B cell (primary cell): ENCODE measurements around the gene FMN1. TPM values are rescaled to one million over a fixed set of nuclear protein-coding genes. Genes with fewer than 3 reads are reported as not detected.

ENCODE experiments used
- ATAC-seq: fragments of 200-7000 bp; cut with Tn5 transposase; one replicate; pipeline ENCODE4 v1.10.0; 2021; ENCODE audit warnings: low read depth, mild to moderate bottlenecking, moderate number of reproducible peaks, moderate library complexity
- CTCF ChIA-PET: fragments of 350-600 bp; sonication (Branson Sonifier 250); formaldehyde crosslinking; loops from one replicate; lab custom pipeline; 2021; ENCODE audit warnings: antibody characterized with exemption, inconsistent platforms; lab: Charles Lee
- POLR2A ChIA-PET: fragments of 350-600 bp; sonication (Branson Sonifier 250); formaldehyde crosslinking; loops from one replicate; lab custom pipeline; 2021; ENCODE audit warnings: antibody characterized with exemption; lab: Charles Lee
- DNase-seq: peaks from one replicate; pipeline ENCODE4 v3.0.0; 2013
- H2AFZ ChIP-seq: 2 replicates; pipeline ENCODE4 v1.6.1; 2012; ENCODE audit warnings: mild to moderate bottlenecking, low read depth, low read length; ENCODE audit not compliant: insufficient read depth, poor library complexity, severe bottlenecking
- H3K27ac ChIP-seq, 2 donors: 1 replicate in 1 of 2; 2 replicates in 1 of 2; pipeline ENCODE4 v1.5.1; 2012 to 2013; ENCODE audit warnings: low read length in 2 of 2, mild to moderate bottlenecking in 2 of 2, moderate library complexity in 1 of 2
- H3K27me3 ChIP-seq, 4 experiments: fragments of 200-600 bp in 1 of 4; sonication (generic) in 1 of 4; replicated peaks in 1 of 4; 1 replicate in 2 of 4; 2 replicates in 2 of 4; pipeline versions ENCODE4 v1.6.1 to v1.7.0; 2013 to 2016; ENCODE audit warnings: low read length in 3 of 4, mild to moderate bottlenecking in 2 of 4, mixed read lengths in 1 of 4, moderate library complexity in 1 of 4; ENCODE audit not compliant: insufficient read depth in 4 of 4, control insufficient read depth in 3 of 4; ENCODE audit errors: control extremely low read depth in 1 of 4
- H3K36me3 ChIP-seq, 2 experiments: replicated peaks in 1 of 2; 1 replicate in 1 of 2; 2 replicates in 1 of 2; pipeline versions ENCODE4 v1.6.1 to v1.7.1; 2013; ENCODE audit warnings: low read length in 1 of 2; ENCODE audit not compliant: insufficient read depth in 2 of 2, control insufficient read depth in 1 of 2; ENCODE audit errors: control extremely low read depth in 1 of 2, extremely low read depth in 1 of 2
- H3K4me1 ChIP-seq, 2 donors: fragments of 200-600 bp in 1 of 2; sonication (generic) in 1 of 2; 1 replicate in 1 of 2; 2 replicates in 1 of 2; pipeline versions ENCODE4 v1.5.1 to v1.6.1; 2013 to 2017; ENCODE audit warnings: low read length in 2 of 2; ENCODE audit not compliant: control insufficient read depth in 2 of 2, insufficient read depth in 2 of 2
- H3K4me2 ChIP-seq: replicated peaks from 2 replicates; pipeline ENCODE3; 2012; ENCODE audit warnings: mild to moderate bottlenecking, low read depth, low read length; ENCODE audit not compliant: poor library complexity, severe bottlenecking
- H3K4me3 ChIP-seq, 5 experiments: fragments of 200-600 bp in 1 of 5; sonication (generic) in 1 of 5; 1 replicate in 3 of 5; 2 replicates in 2 of 5; pipeline versions ENCODE4 v1.5.1 to v1.7.0; 2011 to 2016; ENCODE audit warnings: low read length in 4 of 5, mild to moderate bottlenecking in 4 of 5, low read depth in 2 of 5, control low read depth in 1 of 5, moderate library complexity in 1 of 5; ENCODE audit not compliant: insufficient read depth in 1 of 5; ENCODE audit errors: control extremely low read depth in 1 of 5, extremely low read depth in 1 of 5
- H3K79me2 ChIP-seq: fragments of 200-600 bp; sonication (generic); one replicate; pipeline ENCODE4 v1.6.0; 2016; ENCODE audit warnings: low read length; ENCODE audit not compliant: control insufficient read depth, insufficient read depth
- H3K9ac ChIP-seq: fragments of 200-600 bp; sonication (generic); 2 replicates; pipeline ENCODE4 v1.6.1; 2017; ENCODE audit warnings: mild to moderate bottlenecking, low read length, moderate library complexity
- H3K9me3 ChIP-seq, 3 donors: one replicate each; pipeline versions ENCODE4 v1.6.1 to v1.7.1; 2013; ENCODE audit warnings: low read length in 2 of 3; ENCODE audit not compliant: control insufficient read depth in 2 of 3, insufficient read depth in 1 of 3; ENCODE audit errors: control extremely low read depth in 1 of 3
- H4K20me1 ChIP-seq: 2 replicates; pipeline ENCODE4 v1.6.0; 2012; ENCODE audit warnings: mild to moderate bottlenecking, low read length; ENCODE audit not compliant: insufficient read depth, control insufficient read depth, poor library complexity, severe bottlenecking
- H3K27ac Mint-ChIP-seq: one replicate; pipeline ENCODE4 v1.8.0; 2021; ENCODE audit warnings: mixed read lengths
- H3K27me3 Mint-ChIP-seq: one replicate; pipeline ENCODE4 v1.8.0; 2021; ENCODE audit warnings: mixed read lengths
- H3K4me1 Mint-ChIP-seq: one replicate; pipeline ENCODE4 v1.8.0; 2021; ENCODE audit warnings: mixed read lengths
- H3K4me3 Mint-ChIP-seq: one replicate; pipeline ENCODE4 v1.8.0; 2021; ENCODE audit warnings: mixed read lengths
- H3K9me3 Mint-ChIP-seq: one replicate; pipeline ENCODE4 v1.8.0; 2022; ENCODE audit warnings: mixed read lengths; ENCODE audit not compliant: insufficient read depth
- EZH2 ChIP-seq: IDR thresholded peaks from 2 replicates; pipeline ENCODE4 v1.6.1; 2012; ENCODE audit warnings: borderline replicate concordance, low read depth, mild to moderate bottlenecking, moderate library complexity, low read length; ENCODE audit not compliant: insufficient read depth, poor library complexity, severe bottlenecking
- WGBS: methylation state at CpG from one replicate; pipeline ENCODE4 v1.1.5; 2013; ENCODE audit warnings: missing lambda C conversion rate; ENCODE audit not compliant: insufficient coverage; 5-methylcytosine and 5-hydroxymethylcytosine counted together
- intact Hi-C: fragments of 100-400 bp; cut with micrococcal nuclease; formaldehyde crosslinking; loops from one replicate; pipeline ENCODE4 v1.10.0; 2022
- polyA plus RNA-seq: library from polyadenylated mRNA; depleted of rRNA; stranded (reverse); fragments of >200 nt; gene quantifications from 2 replicates; pipeline ENCODE4 v1.2.3, GENCODE V29; 2012
- total RNA-seq, 2 donors: library from RNA; stranded (reverse); fragments of 120-200 nt in 1 of 2; gene quantifications; 1 replicate in 1 of 2; 2 replicates in 1 of 2; pipeline versions ENCODE4 v1.2.3 to v1.2.4, GENCODE V29; 2013 to 2022
- TF ChIP-seq, protein P1 (sequence below): fragments of 200-600 bp; IDR thresholded peaks from one replicate; pipeline ENCODE4 v1.8.0; 2022; ENCODE audit warnings: antibody characterized with exemption, mild to moderate bottlenecking

The FMN1 gene
- total and polyA plus RNA-seq, 2 donors (not counting 1 experiment from before 2014, with no cell fraction given), result 0.21 to 0.96 TPM

DNA sequence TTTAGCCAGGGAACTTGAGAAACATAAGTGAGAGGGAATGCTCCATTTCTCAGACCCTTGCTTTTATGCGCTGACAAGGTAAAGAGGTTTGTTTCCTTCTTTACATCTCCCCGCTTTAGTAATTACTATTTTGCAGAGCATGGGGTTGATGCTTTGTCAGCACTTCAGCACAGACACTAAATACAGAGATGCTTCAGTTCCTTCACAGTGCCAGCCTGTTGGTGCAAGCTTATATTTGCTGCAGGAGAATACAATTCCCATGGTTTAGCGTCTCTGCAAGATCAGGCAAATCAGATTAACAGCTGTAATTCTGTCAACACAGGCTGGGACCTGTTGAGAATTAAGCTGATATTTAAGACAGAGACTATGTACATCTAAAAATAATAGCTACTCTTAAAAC lies 2.9 kb downstream of the FMN1 start:
- no peaks in the 10 kb centered on the region for H3K9me3 Mint-ChIP-seq
- H3K27ac Mint-ChIP-seq, result no peak overlapping the region

DNA sequence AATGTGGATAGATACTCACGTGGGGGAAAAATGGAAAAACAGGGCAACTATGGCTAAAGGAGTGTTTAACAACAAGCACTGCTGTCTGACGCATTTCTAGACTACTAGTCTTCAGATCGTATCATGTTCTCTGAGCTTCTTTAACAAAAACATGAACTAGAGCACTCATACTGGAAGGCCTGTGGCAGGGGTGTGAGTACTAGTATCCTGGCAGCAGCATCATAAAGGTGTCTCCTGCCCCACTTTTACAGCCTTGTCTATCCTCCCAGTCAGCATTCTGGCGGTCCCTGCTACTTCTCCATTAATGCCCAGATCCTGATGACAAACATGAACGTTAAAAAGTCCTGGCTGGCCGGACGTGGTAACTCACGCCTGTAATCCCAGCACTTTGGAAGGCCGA lies 4.0 kb downstream of the FMN1 start:
- 93% methylated on average over 3 of the region's 9 CpGs for WGBS
- Histone ChIP-seq H3K79me2 (no peaks in the 10 kb centered on the region), H3K9ac (no peak overlapping the region), H3K27me3 (peaks cover 0 to 8% (median 3%) of the 10 kb centered on the region in 4 experiments), H3K9me3 (peaks cover 0 to 5% (median 0%) of the 10 kb centered on the region in 3 donors), H3K4me3 (no peak overlapping the region), H3K27ac (no peak overlapping the region), H3K36me3 (no peaks in the 10 kb centered on the region), H4K20me1 (no peaks in the 10 kb centered on the region), H3K4me1 (peaks cover 34 to 38% of the 10 kb centered on the region in 2 donors), H3K4me2 (no peak overlapping the region), H2AFZ (no peak overlapping the region)
- no peak for TF ChIP-seq EZH2
- TF ChIP-seq, protein P1, sequence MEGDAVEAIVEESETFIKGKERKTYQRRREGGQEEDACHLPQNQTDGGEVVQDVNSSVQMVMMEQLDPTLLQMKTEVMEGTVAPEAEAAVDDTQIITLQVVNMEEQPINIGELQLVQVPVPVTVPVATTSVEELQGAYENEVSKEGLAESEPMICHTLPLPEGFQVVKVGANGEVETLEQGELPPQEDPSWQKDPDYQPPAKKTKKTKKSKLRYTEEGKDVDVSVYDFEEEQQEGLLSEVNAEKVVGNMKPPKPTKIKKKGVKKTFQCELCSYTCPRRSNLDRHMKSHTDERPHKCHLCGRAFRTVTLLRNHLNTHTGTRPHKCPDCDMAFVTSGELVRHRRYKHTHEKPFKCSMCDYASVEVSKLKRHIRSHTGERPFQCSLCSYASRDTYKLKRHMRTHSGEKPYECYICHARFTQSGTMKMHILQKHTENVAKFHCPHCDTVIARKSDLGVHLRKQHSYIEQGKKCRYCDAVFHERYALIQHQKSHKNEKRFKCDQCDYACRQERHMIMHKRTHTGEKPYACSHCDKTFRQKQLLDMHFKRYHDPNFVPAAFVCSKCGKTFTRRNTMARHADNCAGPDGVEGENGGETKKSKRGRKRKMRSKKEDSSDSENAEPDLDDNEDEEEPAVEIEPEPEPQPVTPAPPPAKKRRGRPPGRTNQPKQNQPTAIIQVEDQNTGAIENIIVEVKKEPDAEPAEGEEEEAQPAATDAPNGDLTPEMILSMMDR, result no peak
- H3K4me1 Mint-ChIP-seq, result peaks cover 40% of the 10 kb centered on the region
- H3K9me3 Mint-ChIP-seq, result no peaks in the 10 kb centered on the region
- CTCF ChIA-PET, result no interaction called here
- ATAC-seq (no peak), DNase-seq (no peak)
- POLR2A ChIA-PET, result no interaction called here
- peaks cover 16% of the 10 kb centered on the region for H3K27me3 Mint-ChIP-seq
- no peak overlapping the region for H3K27ac Mint-ChIP-seq
- intact Hi-C loops, result no loop called here
- H3K4me3 Mint-ChIP-seq, result no peak overlapping the region

More for the DNA sequence above, 2.9 kb downstream of the FMN1 start:
- POLR2A ChIA-PET, result no interaction called here
- peaks cover 16% of the 10 kb centered on the region for H3K27me3 Mint-ChIP-seq
- ATAC-seq (no peak), DNase-seq (no peak)
- CTCF ChIA-PET, result no interaction called here
- Histone ChIP-seq H2AFZ (no peak overlapping the region), H3K4me1 (peaks cover 33 to 37% of the 10 kb centered on the region in 2 donors), H4K20me1 (no peaks in the 10 kb centered on the region), H3K79me2 (no peaks in the 10 kb centered on the region), H3K27ac (no peak overlapping the region), H3K4me2 (no peak overlapping the region), H3K27me3 (peaks cover 0 to 8% (median 3%) of the 10 kb centered on the region in 4 experiments), H3K9ac (no peak overlapping the region), H3K36me3 (no peaks in the 10 kb centered on the region), H3K4me3 (no peak overlapping the region), H3K9me3 (peaks cover 0 to 5% (median 0%) of the 10 kb centered on the region in 3 donors)
- H3K4me3 Mint-ChIP-seq, result no peak overlapping the region
- peaks cover 38% of the 10 kb centered on the region for H3K4me1 Mint-ChIP-seq
- no peak for TF ChIP-seq EZH2
- TF ChIP-seq, protein P1, result no peak
- no CpG with 5 or more reads among the region's 3 CpGs for WGBS
- intact Hi-C loops, result no loop called here
